ENCODE data around the gene KDM2B. TPM values are rescaled to one million over a fixed set of nuclear protein-coding genes. Genes with fewer than 3 reads are reported as not detected.

The KDM2B gene
- total and polyA plus RNA-seq, 11 donors, result 7.3 to 24.7 (median 10.3) TPM

- WGBS, 4 donors, result 87 to 98% (median 90%) methylated on average over 7 of the region's 7 CpGs
Observed at GRCh38 chr12:121558956-121559355, 21.9 kb downstream of the KDM2B start.

GRCh38 chr12:121550974-121551634, 29.7 kb downstream of the KDM2B start:
- no peaks in the 10 kb centered on the region for H3K27me3 ChIP-seq
- H3K27ac ChIP-seq, result no peak overlapping the region
- 88 to 93% (median 90%) methylated on average over 13 of the region's 13 CpGs for WGBS, 4 donors
- no peak overlapping the region for H3K4me3 ChIP-seq
- TF ChIP-seq CTCF (IDR thresholded peaks at IDR 0.05) (no peak), POLR2A (IDR thresholded peaks at IDR 0.05) (no peak)
- H3K36me3 ChIP-seq, result peaks cover 0 to 25% (median 12%) of the 10 kb centered on the region in 9 donors
- ATAC-seq (no peak), DNase-seq (no peak)
- H3K9me3 ChIP-seq, result no peaks in the 10 kb centered on the region
- intact Hi-C loops (cut with DNase I), result loop anchor here in 9 of 10 donors (5.0 to 10.0 kb wide), 4 partner anchors 71 to 131 kb away; partner anchors contain the start of genes MORN3 (in 6 of the 9) and ORAI1 (in 1 of the 9)
- H3K4me1 ChIP-seq, result peaks cover 0 to 15% (median 0%) of the 10 kb centered on the region in 12 donors

More at GRCh38 chr12:121558956-121559355, 21.9 kb downstream of the KDM2B start:
- Histone ChIP-seq H3K27me3 (no peaks in the 10 kb centered on the region), H3K9me3 (no peaks in the 10 kb centered on the region), H3K36me3 (peaks cover 0 to 7% (median 0%) of the 10 kb centered on the region in 9 donors), H3K27ac (no peak overlapping the region), H3K4me3 (no peak overlapping the region), H3K4me1 (peaks cover 0 to 14% (median 0%) of the 10 kb centered on the region in 12 donors)
- no peak for DNase-seq
- TF ChIP-seq POLR2A (IDR thresholded peaks at IDR 0.05) (no peak), CTCF (IDR thresholded peaks at IDR 0.05) (no peak)
- peak in 1 of 4 donors; percentile 45 for ATAC-seq
- intact Hi-C loops (cut with DNase I), result loop anchor here in 2 of 10 donors (5.0 to 10.0 kb wide), 2 partner anchors 66 to 108 kb away; partner anchors contain the start of genes MORN3 (in 1 of the 2) and ORAI1 (in 1 of the 2)

- Histone ChIP-seq H3K27ac (no peak overlapping the region), H3K4me3 (no peak overlapping the region), H3K9me3 (no peaks in the 10 kb centered on the region), H3K27me3 (no peaks in the 10 kb centered on the region), H3K36me3 (peaks cover 0 to 25% (median 12%) of the 10 kb centered on the region in 9 donors), H3K4me1 (peaks cover 0 to 15% (median 0%) of the 10 kb centered on the region in 12 donors)
- intact Hi-C loops (cut with DNase I), result no loop called here
- DNase-seq (no peak), ATAC-seq (no peak)
- TF ChIP-seq POLR2A (IDR thresholded peaks at IDR 0.05) (no peak), CTCF (IDR thresholded peaks at IDR 0.05) (no peak)
- WGBS, 4 donors, result 92 to 97% (median 97%) methylated on average over 7 of the region's 7 CpGs
Observed at GRCh38 chr12:121549075-121549474, 31.7 kb downstream of the KDM2B start.

- H3K4me1 ChIP-seq, result peaks cover 0 to 15% (median 0%) of the 10 kb centered on the region in 12 donors
- no peak for DNase-seq
- no peak overlapping the region for H3K4me3 ChIP-seq
- WGBS, 4 donors, result 92 to 98% (median 97%) methylated on average over 6 of the region's 6 CpGs
- peaks cover 0 to 29% (median 13%) of the 10 kb centered on the region in 9 donors for H3K36me3 ChIP-seq
- intact Hi-C loops (cut with DNase I), result no loop called here
- no peak overlapping the region for H3K27ac ChIP-seq
- no peaks in the 10 kb centered on the region for H3K9me3 ChIP-seq
- TF ChIP-seq CTCF (IDR thresholded peaks at IDR 0.05), result no peak
- no peak for TF ChIP-seq POLR2A (IDR thresholded peaks at IDR 0.05)
- H3K27me3 ChIP-seq, result no peaks in the 10 kb centered on the region
- ATAC-seq, result no peak
Observed at GRCh38 chr12:121545480-121545879, 35.3 kb downstream of the KDM2B start.
